H1 (cell line): Measurements from ENCODE around the gene ABHD4. TPM values are rescaled to one million over a fixed set of nuclear protein-coding genes. Genes with fewer than 3 reads are reported as not detected.

ENCODE experiments used
- CTCF ChIA-PET: fragments of 300-600 bp; sonication (Branson Sonifier 250); formaldehyde crosslinking; loops from one replicate; lab custom pipeline; 2021; ENCODE audit not compliant: partially characterized antibody; lab: Charles Lee
- POLR2A ChIA-PET: fragments of 300-600 bp; sonication (Branson Sonifier 250); formaldehyde crosslinking; loops from one replicate; lab custom pipeline; 2021; ENCODE audit warnings: inconsistent platforms; ENCODE audit not compliant: partially characterized antibody; lab: Charles Lee
- DNase-seq, 2 experiments: peaks; one replicate each; pipeline versions ENCODE4 v3.0.0 to v3.0.0-alpha.2; 2010 to 2022; ENCODE audit warnings: low spot score in 2 of 2, low read depth in 1 of 2, mixed read lengths in 1 of 2
- FAIRE-seq: peaks from 2 replicates; lab custom pipeline; 2011; peaks lifted over from hg19 to GRCh38; lab: Jason Lieb, UNC
- H2AFZ ChIP-seq: 2 replicates; pipeline ENCODE4 v1.8.1; 2012; ENCODE audit warnings: low read length, inconsistent platforms
- H2AK5ac ChIP-seq: 2 replicates; pipeline ENCODE4 v1.6.1; 2013; ENCODE audit warnings: low read depth, low read length
- H2BK120ac ChIP-seq: replicated peaks from 2 replicates; pipeline ENCODE3; 2013; ENCODE audit warnings: low read depth, low read length, inconsistent platforms
- H2BK12ac ChIP-seq: 2 replicates; pipeline ENCODE4 v1.6.1; 2013; ENCODE audit warnings: low read depth, low read length
- H2BK15ac ChIP-seq: 2 replicates; pipeline ENCODE4 v1.6.1; 2013; ENCODE audit warnings: low read length
- H2BK20ac ChIP-seq: 2 replicates; pipeline ENCODE4 v1.6.1; 2013; ENCODE audit warnings: low read length
- H2BK5ac ChIP-seq: 2 replicates; pipeline ENCODE4 v1.6.1; 2013; ENCODE audit warnings: low read depth, low read length
- H3K14ac ChIP-seq: 2 replicates; pipeline ENCODE4 v1.6.1; 2013; ENCODE audit warnings: inconsistent platforms; ENCODE audit not compliant: insufficient read length
- H3K18ac ChIP-seq: 2 replicates; pipeline ENCODE4 v1.6.1; 2013; ENCODE audit warnings: low read length; ENCODE audit errors: extremely low read depth
- H3K23ac ChIP-seq: 2 replicates; pipeline ENCODE4 v1.6.1; 2013; ENCODE audit warnings: inconsistent platforms; ENCODE audit not compliant: insufficient read length
- H3K23me2 ChIP-seq: 2 replicates; pipeline ENCODE4 v1.6.1; 2013; ENCODE audit warnings: low read depth, low read length
- H3K27ac ChIP-seq: 2 replicates; pipeline ENCODE4 v1.6.1; 2011; ENCODE audit warnings: low read depth, low read length, inconsistent platforms
- H3K27me3 ChIP-seq, 4 experiments: replicated peaks in 1 of 4; 1 replicate in 1 of 4; 2 replicates in 3 of 4; pipeline versions ENCODE4 v1.6.1 to v1.8.1; 2011 to 2013; ENCODE audit warnings: low read length in 3 of 4, mild to moderate bottlenecking in 3 of 4, inconsistent platforms in 2 of 4, mixed read lengths in 2 of 4, moderate library complexity in 1 of 4; ENCODE audit not compliant: control insufficient read depth in 3 of 4, insufficient read depth in 3 of 4; ENCODE audit errors: extremely low read depth in 1 of 4
- H3K36me3 ChIP-seq, 4 experiments: 2 replicates each; pipeline versions ENCODE4 v1.6.1 to v1.8.1; 2011 to 2013; ENCODE audit warnings: mild to moderate bottlenecking in 4 of 4, low read length in 3 of 4, moderate library complexity in 2 of 4, control low read depth in 1 of 4, inconsistent platforms in 1 of 4; ENCODE audit not compliant: insufficient read depth in 4 of 4, control insufficient read depth in 2 of 4
- H3K4ac ChIP-seq: replicated peaks from 2 replicates; pipeline ENCODE3; 2013; ENCODE audit warnings: low read length, low read depth, mixed read lengths, inconsistent platforms; ENCODE audit not compliant: insufficient read length
- H3K4me1 ChIP-seq, 4 experiments: replicated peaks in 1 of 4; 1 replicate in 1 of 4; 2 replicates in 3 of 4; pipeline versions ENCODE4 v1.6.1 to v1.8.1; 2011 to 2013; ENCODE audit warnings: low read length in 3 of 4, inconsistent platforms in 2 of 4, mixed read lengths in 1 of 4; ENCODE audit not compliant: insufficient read depth in 4 of 4, control insufficient read depth in 3 of 4
- H3K4me2 ChIP-seq, 2 experiments: 2 replicates each; pipeline versions ENCODE4 v1.6.1 to v1.8.1; 2011 to 2013; ENCODE audit warnings: low read depth in 2 of 2, low read length in 2 of 2, control low read depth in 1 of 2, inconsistent platforms in 1 of 2, mild to moderate bottlenecking in 1 of 2; ENCODE audit not compliant: insufficient read depth in 1 of 2
- H3K4me3 ChIP-seq, 4 experiments: fragments of 200-600, 300-600 bp in 1 of 4; sonication (generic), shearing (Covaris generic), sonication (Bioruptor Twin) in 1 of 4; 2 replicates each; pipeline versions ENCODE4 v1.5.1 to v1.8.1; 2011 to 2016; ENCODE audit warnings: low read length in 4 of 4, low read depth in 3 of 4, control low read depth in 2 of 4, inconsistent platforms in 2 of 4, mild to moderate bottlenecking in 2 of 4, mixed read lengths in 1 of 4, moderate library complexity in 1 of 4; ENCODE audit not compliant: insufficient read depth in 2 of 4; ENCODE audit errors: extremely low read depth in 1 of 4
- H3K56ac ChIP-seq: replicated peaks from 2 replicates; pipeline ENCODE3; 2013; ENCODE audit warnings: low read depth, mild to moderate bottlenecking, mixed read lengths, low read length, inconsistent platforms; ENCODE audit not compliant: insufficient read length
- H3K79me1 ChIP-seq: 2 replicates; pipeline ENCODE4 v1.6.1; 2013; ENCODE audit warnings: low read depth, low read length, control low read depth
- H3K79me2 ChIP-seq, 2 experiments: 2 replicates each; pipeline versions ENCODE4 v1.6.1 to v1.8.1; 2012 to 2013; ENCODE audit warnings: low read length in 2 of 2, mild to moderate bottlenecking in 2 of 2, inconsistent platforms in 1 of 2; ENCODE audit not compliant: insufficient read depth in 2 of 2, control insufficient read depth in 1 of 2
- H3K9ac ChIP-seq, 4 experiments: replicated peaks in 1 of 4; 1 replicate in 1 of 4; 2 replicates in 3 of 4; pipeline versions ENCODE4 v1.6.1 to v1.8.1; 2011 to 2013; ENCODE audit warnings: low read depth in 3 of 4, low read length in 3 of 4, control low read depth in 2 of 4, mild to moderate bottlenecking in 2 of 4, moderate library complexity in 2 of 4, inconsistent platforms in 1 of 4; ENCODE audit errors: extremely low read depth in 1 of 4
- H3K9me3 ChIP-seq, 2 experiments: 2 replicates each; pipeline versions ENCODE4 v1.6.1 to v1.8.1; 2012 to 2013; ENCODE audit warnings: mild to moderate bottlenecking in 2 of 2, moderate library complexity in 2 of 2, control low read depth in 1 of 2, inconsistent platforms in 1 of 2, low read depth in 1 of 2, low read length in 1 of 2, mixed read lengths in 1 of 2; ENCODE audit not compliant: insufficient read depth in 2 of 2
- H4K20me1 ChIP-seq, 2 experiments: replicated peaks in 1 of 2; 2 replicates each; pipeline versions ENCODE3 to v1.8.1; 2011 to 2013; ENCODE audit warnings: inconsistent platforms in 2 of 2, low read length in 2 of 2, mild to moderate bottlenecking in 1 of 2; ENCODE audit not compliant: insufficient read depth in 2 of 2, control insufficient read depth in 1 of 2
- H4K5ac ChIP-seq: 2 replicates; pipeline ENCODE4 v1.6.1; 2013; ENCODE audit warnings: low read length, low read depth, mixed read lengths, inconsistent platforms; ENCODE audit not compliant: insufficient read length
- H4K8ac ChIP-seq: 2 replicates; pipeline ENCODE4 v1.8.0; 2013; ENCODE audit warnings: mild to moderate bottlenecking, moderate library complexity, low read length, inconsistent platforms; ENCODE audit not compliant: insufficient read depth; ENCODE audit errors: extremely low read depth
- H4K91ac ChIP-seq: replicated peaks from 2 replicates; pipeline ENCODE3; 2013; ENCODE audit warnings: low read length, mixed read lengths, inconsistent platforms; ENCODE audit not compliant: insufficient read length
- NANOG ChIP-seq: IDR thresholded peaks from 2 replicates; pipeline ENCODE4 v1.6.1; 2011; ENCODE audit warnings: low read length, low read depth, mild to moderate bottlenecking, inconsistent platforms; ENCODE audit not compliant: insufficient read depth, poor library complexity, severe bottlenecking
- WGBS, 2 experiments: shearing (Covaris generic) in 1 of 2; methylation state at CpG; one replicate each; pipeline versions ENCODE4 v1.1.6 to v1.1.7; 2013 to 2015; ENCODE audit warnings: low lambda C conversion rate in 2 of 2, mixed read lengths in 2 of 2, inconsistent platforms in 1 of 2, low coverage in 1 of 2, missing lambda C conversion rate in 1 of 2; ENCODE audit not compliant: insufficient replicate concordance in 2 of 2, insufficient coverage in 1 of 2, insufficient read length in 1 of 2; ENCODE audit errors: extremely low coverage in 1 of 2, missing lambda C conversion rate in 1 of 2; 5-methylcytosine and 5-hydroxymethylcytosine counted together
- polyA plus RNA-seq, 7 experiments: library from polyadenylated mRNA; depleted of rRNA in 3 of 7; stranded (reverse) in 5 of 7; unstranded in 2 of 7; fragments of >200 nt in 5 of 7; fragments of 200-250 nt in 2 of 7; gene quantifications; 1 replicate in 5 of 7; 2 replicates in 1 of 7; 4 replicates in 1 of 7; pipeline versions ENCODE4 v1.2.1 to v1.2.3, GENCODE V29; 2011 to 2013; ENCODE audit warnings: missing spikeins in 2 of 7, mixed read lengths in 2 of 7
- total RNA-seq: library from RNA; stranded (reverse); fragmentation: NEBNext Ultra II Directional; extraction: Animal tissue kit (Norgen Biotek cat#: 25700); gene quantifications from 2 replicates; pipeline ENCODE4 v1.2.1, GENCODE V29; 2021

The ABHD4 gene
- total and polyA plus RNA-seq, 2 of the 8 experiments (the other 6 are each of a cell fraction or from before 2014, with no cell fraction given), result 32.4 to 42.9 TPM

- H3K79me2 ChIP-seq, result peaks cover 0 to 14% of the 10 kb centered on the region in 2 experiments; a peak in 1 of 4 replicates
- no peak for FAIRE-seq
- peaks cover 0 to 5% (median 1%) of the 10 kb centered on the region in 4 experiments; a peak in 3 of 7 replicates for H3K4me1 ChIP-seq
- 80% methylated on average over 3 of the region's 3 CpGs; no CpG with 5 or more reads in 1 of the 2 experiments for WGBS, 2 experiments
- ChIA-PET POLR2A (interaction anchor here (0.7 to 2.3 kb wide), 12 partner anchors 10 to 360 kb away, joined by 3 to 13 read pairs (median 4); partner anchors contain the start of genes DAD1 and OXA1L), CTCF (interaction anchor here (0.6 to 5.8 kb wide), 89 partner anchors 9 to 991 kb away, joined by 3 to 78 read pairs (median 6); partner anchors contain the start of genes ABHD4, DAD1, MMP14 and OR6J1)
- no peak overlapping the region for H3K14ac ChIP-seq
- no peak for DNase-seq
- no peak overlapping the region for H3K4ac ChIP-seq
- H2BK12ac ChIP-seq, result no peak overlapping the region
- H3K4me3 ChIP-seq, result no peak overlapping the region
- no peak overlapping the region for H3K9ac ChIP-seq
- no peak overlapping the region for H3K27ac ChIP-seq
- H4K20me1 ChIP-seq, result no peaks in the 10 kb centered on the region
- no peak for TF ChIP-seq NANOG
- no peak overlapping the region for H4K8ac ChIP-seq
- peaks cover 6 to 33% (median 17%) of the 10 kb centered on the region in 4 experiments for H3K36me3 ChIP-seq
- no peak overlapping the region for H4K91ac ChIP-seq
- H3K23me2 ChIP-seq, result no peaks in the 10 kb centered on the region
- no peak overlapping the region for H2AFZ ChIP-seq
- no peak overlapping the region for H3K4me2 ChIP-seq
- H3K18ac ChIP-seq, result no peak overlapping the region
- H4K5ac ChIP-seq, result no peak overlapping the region
- no peak overlapping the region for H3K23ac ChIP-seq
- no peaks in the 10 kb centered on the region for H3K79me1 ChIP-seq
- H2BK5ac ChIP-seq, result no peak overlapping the region
- H2BK20ac ChIP-seq, result no peak overlapping the region
- no peak overlapping the region for H3K56ac ChIP-seq
- H2BK15ac ChIP-seq, result no peak overlapping the region
- no peak overlapping the region for H2BK120ac ChIP-seq
- no peak overlapping the region for H2AK5ac ChIP-seq
- no peaks in the 10 kb centered on the region for H3K9me3 ChIP-seq
- no peaks in the 10 kb centered on the region for H3K27me3 ChIP-seq
These were observed 28.4 kb upstream of the ABHD4 start for GRCh38 chr14:22569737-22570131.
